Measurements from ENCODE around the gene DPP6.

- TF ChIP-seq, protein P1, sequence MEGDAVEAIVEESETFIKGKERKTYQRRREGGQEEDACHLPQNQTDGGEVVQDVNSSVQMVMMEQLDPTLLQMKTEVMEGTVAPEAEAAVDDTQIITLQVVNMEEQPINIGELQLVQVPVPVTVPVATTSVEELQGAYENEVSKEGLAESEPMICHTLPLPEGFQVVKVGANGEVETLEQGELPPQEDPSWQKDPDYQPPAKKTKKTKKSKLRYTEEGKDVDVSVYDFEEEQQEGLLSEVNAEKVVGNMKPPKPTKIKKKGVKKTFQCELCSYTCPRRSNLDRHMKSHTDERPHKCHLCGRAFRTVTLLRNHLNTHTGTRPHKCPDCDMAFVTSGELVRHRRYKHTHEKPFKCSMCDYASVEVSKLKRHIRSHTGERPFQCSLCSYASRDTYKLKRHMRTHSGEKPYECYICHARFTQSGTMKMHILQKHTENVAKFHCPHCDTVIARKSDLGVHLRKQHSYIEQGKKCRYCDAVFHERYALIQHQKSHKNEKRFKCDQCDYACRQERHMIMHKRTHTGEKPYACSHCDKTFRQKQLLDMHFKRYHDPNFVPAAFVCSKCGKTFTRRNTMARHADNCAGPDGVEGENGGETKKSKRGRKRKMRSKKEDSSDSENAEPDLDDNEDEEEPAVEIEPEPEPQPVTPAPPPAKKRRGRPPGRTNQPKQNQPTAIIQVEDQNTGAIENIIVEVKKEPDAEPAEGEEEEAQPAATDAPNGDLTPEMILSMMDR (IDR thresholded peaks at IDR 0.05; ENCODE audit: low read depth, low read length), result no peak
- no peak for TF ChIP-seq MAX (IDR thresholded peaks at IDR 0.05; ENCODE audit: low read depth, low read length)
Measured at GRCh38 chr7:154777489-154777888, 725.3 kb downstream of the DPP6 start.
